ENCODE measurements around the gene HERC4. TPM values are rescaled to one million over a fixed set of nuclear protein-coding genes. Genes with fewer than 3 reads are reported as not detected.

The HERC4 gene
- total RNA-seq, 1 experiment from 2014 or later = 39.4 TPM

DNA sequence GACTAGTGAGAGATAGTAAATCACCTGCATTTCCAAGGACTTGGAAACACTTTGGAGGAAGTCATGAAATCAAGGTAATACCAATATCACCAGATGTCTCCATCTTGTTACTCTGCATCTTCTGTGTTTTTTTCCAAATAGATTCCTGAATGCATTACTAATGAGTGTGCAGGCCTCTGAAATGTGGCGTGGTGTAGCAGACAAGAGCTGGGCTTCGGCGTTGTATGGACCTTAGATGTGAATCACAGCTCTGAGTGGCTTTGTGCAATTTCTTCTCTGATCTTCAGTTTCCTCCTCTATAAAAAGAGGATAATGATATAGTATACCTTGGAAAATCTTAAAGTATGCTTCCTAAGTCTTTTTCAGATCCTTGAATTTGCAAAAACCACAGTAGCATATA lies 24.7 kb upstream of the HERC4 start (continued):
- TF ChIP-seq, protein P1, sequence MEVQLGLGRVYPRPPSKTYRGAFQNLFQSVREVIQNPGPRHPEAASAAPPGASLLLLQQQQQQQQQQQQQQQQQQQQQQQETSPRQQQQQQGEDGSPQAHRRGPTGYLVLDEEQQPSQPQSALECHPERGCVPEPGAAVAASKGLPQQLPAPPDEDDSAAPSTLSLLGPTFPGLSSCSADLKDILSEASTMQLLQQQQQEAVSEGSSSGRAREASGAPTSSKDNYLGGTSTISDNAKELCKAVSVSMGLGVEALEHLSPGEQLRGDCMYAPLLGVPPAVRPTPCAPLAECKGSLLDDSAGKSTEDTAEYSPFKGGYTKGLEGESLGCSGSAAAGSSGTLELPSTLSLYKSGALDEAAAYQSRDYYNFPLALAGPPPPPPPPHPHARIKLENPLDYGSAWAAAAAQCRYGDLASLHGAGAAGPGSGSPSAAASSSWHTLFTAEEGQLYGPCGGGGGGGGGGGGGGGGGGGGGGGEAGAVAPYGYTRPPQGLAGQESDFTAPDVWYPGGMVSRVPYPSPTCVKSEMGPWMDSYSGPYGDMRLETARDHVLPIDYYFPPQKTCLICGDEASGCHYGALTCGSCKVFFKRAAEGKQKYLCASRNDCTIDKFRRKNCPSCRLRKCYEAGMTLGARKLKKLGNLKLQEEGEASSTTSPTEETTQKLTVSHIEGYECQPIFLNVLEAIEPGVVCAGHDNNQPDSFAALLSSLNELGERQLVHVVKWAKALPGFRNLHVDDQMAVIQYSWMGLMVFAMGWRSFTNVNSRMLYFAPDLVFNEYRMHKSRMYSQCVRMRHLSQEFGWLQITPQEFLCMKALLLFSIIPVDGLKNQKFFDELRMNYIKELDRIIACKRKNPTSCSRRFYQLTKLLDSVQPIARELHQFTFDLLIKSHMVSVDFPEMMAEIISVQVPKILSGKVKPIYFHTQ (CRISPR knock-in tag; IDR thresholded peaks at IDR 0.05) = no peak
- TF ChIP-seq FOXP1 (CRISPR knock-in tag; IDR thresholded peaks at IDR 0.05; ENCODE audit: borderline replicate concordance) (no peak), FOXJ3 (CRISPR knock-in tag; IDR thresholded peaks at IDR 0.05; ENCODE audit: borderline replicate concordance) (no peak), HMGA2 (CRISPR knock-in tag; IDR thresholded peaks at IDR 0.05) (no peak), TP53 (CRISPR knock-in tag; IDR thresholded peaks at IDR 0.05) (no peak), NFATC4 (CRISPR knock-in tag; IDR thresholded peaks at IDR 0.05) (no peak), MXD4 (CRISPR knock-in tag; IDR thresholded peaks at IDR 0.05; ENCODE audit: borderline replicate concordance) (no peak), GABPB1 (CRISPR knock-in tag; IDR thresholded peaks at IDR 0.05) (no peak), PRRX2 (CRISPR knock-in tag; IDR thresholded peaks at IDR 0.05) (no peak)
- TF ChIP-seq, protein P2, sequence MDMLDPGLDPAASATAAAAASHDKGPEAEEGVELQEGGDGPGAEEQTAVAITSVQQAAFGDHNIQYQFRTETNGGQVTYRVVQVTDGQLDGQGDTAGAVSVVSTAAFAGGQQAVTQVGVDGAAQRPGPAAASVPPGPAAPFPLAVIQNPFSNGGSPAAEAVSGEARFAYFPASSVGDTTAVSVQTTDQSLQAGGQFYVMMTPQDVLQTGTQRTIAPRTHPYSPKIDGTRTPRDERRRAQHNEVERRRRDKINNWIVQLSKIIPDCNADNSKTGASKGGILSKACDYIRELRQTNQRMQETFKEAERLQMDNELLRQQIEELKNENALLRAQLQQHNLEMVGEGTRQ (CRISPR knock-in tag; IDR thresholded peaks at IDR 0.05) = no peak
- TF ChIP-seq, protein P3, sequence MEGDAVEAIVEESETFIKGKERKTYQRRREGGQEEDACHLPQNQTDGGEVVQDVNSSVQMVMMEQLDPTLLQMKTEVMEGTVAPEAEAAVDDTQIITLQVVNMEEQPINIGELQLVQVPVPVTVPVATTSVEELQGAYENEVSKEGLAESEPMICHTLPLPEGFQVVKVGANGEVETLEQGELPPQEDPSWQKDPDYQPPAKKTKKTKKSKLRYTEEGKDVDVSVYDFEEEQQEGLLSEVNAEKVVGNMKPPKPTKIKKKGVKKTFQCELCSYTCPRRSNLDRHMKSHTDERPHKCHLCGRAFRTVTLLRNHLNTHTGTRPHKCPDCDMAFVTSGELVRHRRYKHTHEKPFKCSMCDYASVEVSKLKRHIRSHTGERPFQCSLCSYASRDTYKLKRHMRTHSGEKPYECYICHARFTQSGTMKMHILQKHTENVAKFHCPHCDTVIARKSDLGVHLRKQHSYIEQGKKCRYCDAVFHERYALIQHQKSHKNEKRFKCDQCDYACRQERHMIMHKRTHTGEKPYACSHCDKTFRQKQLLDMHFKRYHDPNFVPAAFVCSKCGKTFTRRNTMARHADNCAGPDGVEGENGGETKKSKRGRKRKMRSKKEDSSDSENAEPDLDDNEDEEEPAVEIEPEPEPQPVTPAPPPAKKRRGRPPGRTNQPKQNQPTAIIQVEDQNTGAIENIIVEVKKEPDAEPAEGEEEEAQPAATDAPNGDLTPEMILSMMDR (IDR thresholded peaks at IDR 0.05) = no peak
- TF ChIP-seq, protein P4, sequence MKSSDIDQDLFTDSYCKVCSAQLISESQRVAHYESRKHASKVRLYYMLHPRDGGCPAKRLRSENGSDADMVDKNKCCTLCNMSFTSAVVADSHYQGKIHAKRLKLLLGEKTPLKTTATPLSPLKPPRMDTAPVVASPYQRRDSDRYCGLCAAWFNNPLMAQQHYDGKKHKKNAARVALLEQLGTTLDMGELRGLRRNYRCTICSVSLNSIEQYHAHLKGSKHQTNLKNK (CRISPR knock-in tag; IDR thresholded peaks at IDR 0.05) = no peak
- TF ChIP-seq, protein P5, sequence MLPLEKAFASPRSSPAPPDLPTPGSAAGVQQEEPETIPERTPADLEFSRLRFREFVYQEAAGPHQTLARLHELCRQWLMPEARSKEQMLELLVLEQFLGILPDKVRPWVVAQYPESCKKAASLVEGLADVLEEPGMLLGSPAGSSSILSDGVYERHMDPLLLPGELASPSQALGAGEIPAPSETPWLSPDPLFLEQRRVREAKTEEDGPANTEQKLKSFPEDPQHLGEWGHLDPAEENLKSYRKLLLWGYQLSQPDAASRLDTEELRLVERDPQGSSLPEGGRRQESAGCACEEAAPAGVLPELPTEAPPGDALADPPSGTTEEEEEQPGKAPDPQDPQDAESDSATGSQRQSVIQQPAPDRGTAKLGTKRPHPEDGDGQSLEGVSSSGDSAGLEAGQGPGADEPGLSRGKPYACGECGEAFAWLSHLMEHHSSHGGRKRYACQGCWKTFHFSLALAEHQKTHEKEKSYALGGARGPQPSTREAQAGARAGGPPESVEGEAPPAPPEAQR (CRISPR knock-in tag; IDR thresholded peaks at IDR 0.05) = no peak
- TF ChIP-seq, protein P6, sequence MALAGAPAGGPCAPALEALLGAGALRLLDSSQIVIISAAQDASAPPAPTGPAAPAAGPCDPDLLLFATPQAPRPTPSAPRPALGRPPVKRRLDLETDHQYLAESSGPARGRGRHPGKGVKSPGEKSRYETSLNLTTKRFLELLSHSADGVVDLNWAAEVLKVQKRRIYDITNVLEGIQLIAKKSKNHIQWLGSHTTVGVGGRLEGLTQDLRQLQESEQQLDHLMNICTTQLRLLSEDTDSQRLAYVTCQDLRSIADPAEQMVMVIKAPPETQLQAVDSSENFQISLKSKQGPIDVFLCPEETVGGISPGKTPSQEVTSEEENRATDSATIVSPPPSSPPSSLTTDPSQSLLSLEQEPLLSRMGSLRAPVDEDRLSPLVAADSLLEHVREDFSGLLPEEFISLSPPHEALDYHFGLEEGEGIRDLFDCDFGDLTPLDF (CRISPR knock-in tag; IDR thresholded peaks at IDR 0.05) = no peak

DNA sequence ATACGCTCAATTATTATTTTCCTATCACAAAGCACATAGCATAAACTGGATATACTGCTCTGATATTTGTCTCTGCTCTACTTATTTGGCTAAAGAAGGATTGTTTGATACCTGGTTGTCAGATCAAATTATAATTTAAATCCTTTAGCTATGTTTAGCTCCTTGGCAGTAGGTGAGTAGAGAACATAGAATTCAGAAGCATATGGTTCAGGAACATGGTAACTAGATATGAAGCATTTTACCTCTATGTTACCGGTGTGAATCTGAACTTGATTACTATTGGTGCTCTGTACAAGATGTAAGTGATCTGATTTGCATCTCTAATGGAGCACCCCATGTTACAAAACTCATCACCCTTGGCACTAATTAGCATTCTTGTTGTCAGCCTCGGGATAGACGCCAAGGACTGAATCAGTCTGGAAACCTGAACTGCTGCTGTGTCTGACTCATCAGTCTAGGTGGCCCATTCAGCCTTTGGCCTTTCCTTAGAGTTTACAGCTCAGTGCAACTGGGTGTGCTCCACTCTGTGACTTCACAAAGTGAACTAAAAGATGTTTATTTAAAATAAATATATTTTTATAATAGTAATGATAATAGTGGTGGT lies 21.9 kb upstream of the HERC4 start:
- Mint-ChIP-seq H3K9me3 (peaks cover 3% of the 10 kb centered on the region; the same call in 1 of the 2 replicates), H3K36me3 (no peaks in the 10 kb centered on the region), H3K4me1 (peaks cover 8% of the 10 kb centered on the region; the same call in 1 of the 2 replicates), H3K4me3 (no peak overlapping the region), H3K27ac (no peak overlapping the region), H3K27me3 (ENCODE audit: low read depth) (no peaks in the 10 kb centered on the region)
- ATAC-seq (peak; percentile 98), DNase-seq (ENCODE audit: low spot score) (no peak)
- POLR2A ChIA-PET = interaction anchor here (0.6 kb wide), 1 partner anchor 63 kb away, joined by 4 read pairs; no protein-coding TSS in a partner anchor
- CTCF ChIA-PET = interaction anchor here (0.9 to 1.1 kb wide), 2 partner anchors 116 to 309 kb away, joined by 3 read pairs; no protein-coding TSS in a partner anchor
- TF ChIP-seq GTF2I (CRISPR knock-in tag; conservative IDR thresholded peaks at IDR 0.05) = no peak
- TF ChIP-seq, protein P7, sequence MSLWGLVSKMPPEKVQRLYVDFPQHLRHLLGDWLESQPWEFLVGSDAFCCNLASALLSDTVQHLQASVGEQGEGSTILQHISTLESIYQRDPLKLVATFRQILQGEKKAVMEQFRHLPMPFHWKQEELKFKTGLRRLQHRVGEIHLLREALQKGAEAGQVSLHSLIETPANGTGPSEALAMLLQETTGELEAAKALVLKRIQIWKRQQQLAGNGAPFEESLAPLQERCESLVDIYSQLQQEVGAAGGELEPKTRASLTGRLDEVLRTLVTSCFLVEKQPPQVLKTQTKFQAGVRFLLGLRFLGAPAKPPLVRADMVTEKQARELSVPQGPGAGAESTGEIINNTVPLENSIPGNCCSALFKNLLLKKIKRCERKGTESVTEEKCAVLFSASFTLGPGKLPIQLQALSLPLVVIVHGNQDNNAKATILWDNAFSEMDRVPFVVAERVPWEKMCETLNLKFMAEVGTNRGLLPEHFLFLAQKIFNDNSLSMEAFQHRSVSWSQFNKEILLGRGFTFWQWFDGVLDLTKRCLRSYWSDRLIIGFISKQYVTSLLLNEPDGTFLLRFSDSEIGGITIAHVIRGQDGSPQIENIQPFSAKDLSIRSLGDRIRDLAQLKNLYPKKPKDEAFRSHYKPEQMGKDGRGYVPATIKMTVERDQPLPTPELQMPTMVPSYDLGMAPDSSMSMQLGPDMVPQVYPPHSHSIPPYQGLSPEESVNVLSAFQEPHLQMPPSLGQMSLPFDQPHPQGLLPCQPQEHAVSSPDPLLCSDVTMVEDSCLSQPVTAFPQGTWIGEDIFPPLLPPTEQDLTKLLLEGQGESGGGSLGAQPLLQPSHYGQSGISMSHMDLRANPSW (CRISPR knock-in tag; conservative IDR thresholded peaks at IDR 0.05; ENCODE audit: low read depth) = no peak
- TF ChIP-seq PRRX2 (CRISPR knock-in tag; IDR thresholded peaks at IDR 0.05) = no peak
- TF ChIP-seq, protein P8, sequence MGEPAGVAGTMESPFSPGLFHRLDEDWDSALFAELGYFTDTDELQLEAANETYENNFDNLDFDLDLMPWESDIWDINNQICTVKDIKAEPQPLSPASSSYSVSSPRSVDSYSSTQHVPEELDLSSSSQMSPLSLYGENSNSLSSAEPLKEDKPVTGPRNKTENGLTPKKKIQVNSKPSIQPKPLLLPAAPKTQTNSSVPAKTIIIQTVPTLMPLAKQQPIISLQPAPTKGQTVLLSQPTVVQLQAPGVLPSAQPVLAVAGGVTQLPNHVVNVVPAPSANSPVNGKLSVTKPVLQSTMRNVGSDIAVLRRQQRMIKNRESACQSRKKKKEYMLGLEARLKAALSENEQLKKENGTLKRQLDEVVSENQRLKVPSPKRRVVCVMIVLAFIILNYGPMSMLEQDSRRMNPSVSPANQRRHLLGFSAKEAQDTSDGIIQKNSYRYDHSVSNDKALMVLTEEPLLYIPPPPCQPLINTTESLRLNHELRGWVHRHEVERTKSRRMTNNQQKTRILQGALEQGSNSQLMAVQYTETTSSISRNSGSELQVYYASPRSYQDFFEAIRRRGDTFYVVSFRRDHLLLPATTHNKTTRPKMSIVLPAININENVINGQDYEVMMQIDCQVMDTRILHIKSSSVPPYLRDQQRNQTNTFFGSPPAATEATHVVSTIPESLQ (CRISPR knock-in tag; IDR thresholded peaks at IDR 0.05) = no peak
- TF ChIP-seq, protein P9, sequence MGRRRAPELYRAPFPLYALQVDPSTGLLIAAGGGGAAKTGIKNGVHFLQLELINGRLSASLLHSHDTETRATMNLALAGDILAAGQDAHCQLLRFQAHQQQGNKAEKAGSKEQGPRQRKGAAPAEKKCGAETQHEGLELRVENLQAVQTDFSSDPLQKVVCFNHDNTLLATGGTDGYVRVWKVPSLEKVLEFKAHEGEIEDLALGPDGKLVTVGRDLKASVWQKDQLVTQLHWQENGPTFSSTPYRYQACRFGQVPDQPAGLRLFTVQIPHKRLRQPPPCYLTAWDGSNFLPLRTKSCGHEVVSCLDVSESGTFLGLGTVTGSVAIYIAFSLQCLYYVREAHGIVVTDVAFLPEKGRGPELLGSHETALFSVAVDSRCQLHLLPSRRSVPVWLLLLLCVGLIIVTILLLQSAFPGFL (CRISPR knock-in tag; IDR thresholded peaks at IDR 0.05; ENCODE audit: borderline replicate concordance) = no peak
- no peak for TF ChIP-seq RORB (CRISPR knock-in tag; IDR thresholded peaks at IDR 0.05)
- no peak for TF ChIP-seq JAZF1 (CRISPR knock-in tag; IDR thresholded peaks at IDR 0.05)

Data from WTC11 (cell line).